ENCODE measurements around the gene LCN1.
"Not testable (repeated sequence)": the region's sequence is repeated elsewhere in the genome, so short reads cannot be mapped to it uniquely, and the experiment has no call there.

Gene LCN1

GRCh38 chr9:135504262-135505243 is 16.7 kb upstream of the LCN1 start:
- no peak for DNase-seq (ENCODE audit: low read depth)

DNA sequence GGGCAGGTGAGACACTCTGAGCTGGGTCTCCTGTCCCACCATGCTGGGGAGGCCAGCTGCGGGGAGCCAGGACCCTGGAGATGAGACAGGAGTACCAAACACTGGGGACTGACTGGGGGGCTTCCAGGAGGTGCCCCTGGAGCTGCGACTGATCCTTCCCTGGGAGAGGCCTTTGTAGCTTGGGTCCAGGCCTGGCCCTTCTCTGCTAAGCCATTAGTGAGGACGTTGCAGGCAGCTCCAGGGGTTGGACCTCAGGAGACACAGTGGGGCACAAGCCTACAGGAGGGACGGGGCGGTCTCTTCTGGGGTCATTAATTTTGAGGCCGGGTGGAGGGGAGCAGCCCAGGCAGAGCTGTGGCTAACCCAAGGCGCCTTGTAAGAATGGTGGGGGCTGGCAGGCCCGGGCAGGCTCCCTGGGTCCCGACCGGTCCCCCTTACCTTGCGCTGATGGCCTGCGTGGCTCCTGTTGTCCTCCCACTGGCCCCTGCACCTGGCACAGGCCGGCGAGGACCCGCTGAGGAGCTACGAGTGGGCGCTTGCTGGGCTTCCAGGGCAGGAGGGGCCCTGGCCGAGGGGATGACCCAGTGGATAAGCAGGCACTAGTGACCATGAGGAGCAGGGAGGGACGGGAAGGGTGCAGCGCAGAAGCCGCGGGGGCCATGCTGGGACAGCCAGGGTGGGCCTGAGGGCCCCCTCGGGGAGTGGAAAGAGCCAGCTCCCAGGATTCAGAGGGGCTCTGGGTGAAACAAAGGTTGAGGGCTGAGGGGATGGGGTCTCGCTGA is 15.6 kb upstream of the LCN1 start:
- DNase-seq (ENCODE audit: low read depth), result no peak

- no peak for DNase-seq (ENCODE audit: low read depth)
Observed at GRCh38 chr9:135506327-135507103, 14.7 kb upstream of the LCN1 start.

GRCh38 chr9:135507104-135508035 is 13.9 kb upstream of the LCN1 start:
- no peak for DNase-seq (ENCODE audit: low read depth)

- no peak for DNase-seq (ENCODE audit: low read depth)
Observed at GRCh38 chr9:135508211-135508820, 12.9 kb upstream of the LCN1 start.

GRCh38 chr9:135509458-135509857 is 11.8 kb upstream of the LCN1 start:
- DNase-seq (ENCODE audit: low read depth), result no peak

- no peak for DNase-seq (ENCODE audit: low read depth)
Observed at GRCh38 chr9:135512241-135512603, 9.0 kb upstream of the LCN1 start.

DNA sequence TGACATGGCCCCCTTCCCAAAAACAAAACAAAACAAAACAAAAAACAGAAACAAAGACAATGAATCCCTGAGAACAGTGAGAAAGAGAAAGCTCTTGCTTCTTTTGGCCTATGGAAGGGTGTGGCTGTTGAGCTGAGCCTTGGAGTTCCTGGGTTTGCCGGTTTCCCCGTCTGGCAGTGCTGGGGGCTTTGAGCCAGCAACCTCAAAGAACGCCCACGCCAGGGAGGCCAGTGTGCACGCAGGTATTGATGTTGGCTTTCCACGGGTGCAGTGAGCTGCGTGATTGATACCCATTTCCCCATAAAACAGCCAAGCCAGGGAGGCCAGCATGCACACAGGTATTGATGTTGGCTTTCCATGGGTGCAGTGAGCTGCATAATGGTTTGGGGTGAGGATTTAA is 8.3 kb upstream of the LCN1 start:
- DNase-seq (ENCODE audit: low read depth), result no peak

DNA sequence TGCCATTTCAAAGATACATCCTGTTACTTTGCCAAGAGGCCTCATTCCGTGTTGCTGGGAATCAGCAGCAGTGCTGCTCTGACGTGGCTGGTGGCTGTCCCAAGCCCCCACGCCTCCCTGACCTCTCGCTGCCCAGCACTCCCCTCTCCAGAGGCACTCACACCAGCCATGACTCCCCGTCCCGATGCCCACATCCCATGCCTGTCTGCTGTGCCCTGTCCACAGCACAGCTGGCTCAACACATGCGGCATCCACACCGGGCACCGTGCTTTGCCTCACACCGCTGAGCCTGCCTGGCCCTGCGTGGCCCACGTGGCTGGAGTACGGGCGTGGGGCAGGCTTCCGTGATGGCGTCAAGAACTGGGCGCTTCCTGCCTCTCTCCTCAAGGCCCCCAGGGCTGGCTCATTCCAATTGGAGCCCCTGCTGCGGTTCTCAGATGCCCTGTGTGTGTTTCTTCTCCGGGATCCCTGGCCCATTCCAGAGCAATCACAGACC is 7.8 kb upstream of the LCN1 start:
- DNase-seq (ENCODE audit: low read depth), result no peak

DNA sequence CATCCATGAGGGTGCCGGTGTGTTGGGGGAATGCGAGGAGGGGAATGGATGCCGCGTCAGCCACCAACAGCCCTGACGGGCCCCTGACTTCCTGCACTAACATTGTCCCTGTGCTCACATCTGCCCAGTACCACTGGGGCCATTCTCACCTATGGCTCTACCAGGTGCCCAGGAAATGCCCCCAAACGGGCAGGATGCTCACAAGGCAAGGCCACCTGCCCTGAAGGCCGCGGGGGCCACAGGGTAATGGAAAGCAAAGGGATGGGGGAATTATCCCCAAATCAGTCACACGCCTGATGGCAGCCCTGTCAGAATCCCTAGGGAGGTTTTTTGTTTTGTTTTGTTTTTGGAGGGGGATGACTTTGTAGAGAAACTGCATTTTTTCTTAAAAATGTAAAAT is 7.3 kb upstream of the LCN1 start:
- DNase-seq (ENCODE audit: low read depth), result not testable (repeated sequence)

GRCh38 chr9:135514342-135515082 is 6.7 kb upstream of the LCN1 start:
- no peak for DNase-seq (ENCODE audit: low read depth)

DNA sequence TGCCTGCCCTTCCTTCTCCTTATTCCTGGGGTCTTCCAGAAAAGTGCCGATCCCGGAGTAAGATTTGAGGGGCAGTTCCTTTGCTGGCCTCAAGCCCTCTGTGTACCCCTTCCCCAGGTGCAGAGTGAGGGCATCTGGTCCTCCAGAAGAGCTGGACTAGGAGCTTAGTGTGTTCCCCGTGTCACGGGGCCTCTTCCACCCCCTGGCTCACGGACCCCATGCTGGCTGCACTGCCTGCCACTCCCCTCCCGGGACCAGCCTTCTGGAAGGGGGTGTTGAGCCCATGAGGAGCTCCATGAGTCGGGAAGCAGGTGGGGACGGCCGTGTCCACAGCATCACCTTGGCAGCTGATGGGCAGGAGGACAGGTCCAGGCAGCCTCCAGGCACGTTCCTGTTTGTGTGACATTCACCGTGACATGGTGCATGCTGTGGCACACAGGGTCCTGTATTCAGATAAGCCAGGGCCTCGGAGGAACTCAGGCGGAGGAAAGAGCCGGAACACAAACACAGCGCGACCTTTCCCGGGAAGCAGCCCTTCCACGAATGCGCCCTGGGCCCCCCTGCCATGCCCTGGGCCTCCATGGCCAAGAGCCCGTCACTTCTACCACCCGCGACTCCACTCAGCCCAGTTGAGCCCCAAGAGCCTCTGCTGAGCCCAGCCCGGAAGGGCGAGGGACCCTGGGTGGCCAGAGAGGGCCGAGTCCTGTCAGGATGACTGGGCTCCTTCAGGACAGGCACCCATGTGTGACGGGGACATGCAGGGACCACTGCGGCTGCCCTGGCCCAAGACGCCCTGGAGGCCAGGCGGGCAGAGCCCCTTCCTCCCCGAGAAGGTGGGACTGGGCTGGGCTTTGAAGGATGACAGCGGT is 5.9 kb upstream of the LCN1 start:
- DNase-seq (ENCODE audit: low read depth), result no peak

DNA sequence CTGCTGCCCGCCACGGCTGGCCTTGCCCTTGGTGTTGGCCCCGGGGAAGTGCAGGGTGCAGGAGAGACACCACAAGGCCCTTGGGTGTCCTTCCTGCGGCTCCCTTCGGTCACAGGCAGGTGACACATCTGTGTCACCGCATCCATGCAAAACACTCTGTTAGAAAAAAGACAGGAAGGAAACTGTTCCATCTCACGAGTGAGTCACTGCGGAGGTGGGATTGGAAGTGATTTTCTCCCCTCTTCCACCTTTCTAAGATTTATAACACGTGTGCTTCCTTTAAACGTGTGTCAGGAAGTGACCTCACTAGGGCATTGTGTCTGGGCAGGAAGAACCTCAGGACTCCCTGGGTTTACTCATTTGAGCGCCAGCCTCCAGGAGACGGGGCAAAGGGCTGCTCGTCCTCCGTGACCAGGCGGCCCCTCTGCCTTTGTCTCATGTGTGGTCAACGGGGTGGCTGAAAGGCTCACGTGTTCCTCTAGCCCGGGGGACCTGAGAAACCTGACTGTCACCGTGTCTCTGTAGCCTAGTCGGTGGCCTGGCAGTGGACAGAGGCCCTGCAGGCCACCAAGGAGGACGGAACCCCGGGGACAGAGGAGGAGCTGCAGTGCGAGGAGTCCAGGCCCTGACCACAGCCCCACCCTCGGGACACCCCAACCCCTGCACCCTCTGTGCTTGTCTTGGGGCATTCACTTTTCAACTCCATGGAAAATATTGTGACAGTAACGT is 4.9 kb upstream of the LCN1 start:
- no peak for DNase-seq (ENCODE audit: low read depth)

DNA sequence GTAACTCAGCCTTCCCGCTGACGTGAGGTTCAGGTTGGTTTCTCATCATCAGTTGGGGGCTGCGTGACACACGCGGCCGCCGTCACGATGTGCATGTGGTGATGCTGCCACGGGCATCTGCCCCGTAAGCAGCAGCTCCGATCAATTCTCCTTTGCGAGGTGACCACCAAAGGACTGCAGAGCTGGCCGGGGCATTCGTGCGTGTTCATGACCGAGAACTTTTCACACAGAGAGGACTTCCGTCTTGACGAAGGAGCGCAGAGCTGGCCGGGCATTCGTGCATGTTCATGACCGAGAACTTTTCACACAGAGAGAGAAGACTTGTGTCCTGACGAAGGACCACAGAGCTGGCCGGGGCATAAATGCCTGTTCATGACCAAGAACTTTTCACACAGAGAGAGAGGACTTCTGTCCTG is 3.8 kb upstream of the LCN1 start:
- DNase-seq (ENCODE audit: low read depth), result no peak

DNA sequence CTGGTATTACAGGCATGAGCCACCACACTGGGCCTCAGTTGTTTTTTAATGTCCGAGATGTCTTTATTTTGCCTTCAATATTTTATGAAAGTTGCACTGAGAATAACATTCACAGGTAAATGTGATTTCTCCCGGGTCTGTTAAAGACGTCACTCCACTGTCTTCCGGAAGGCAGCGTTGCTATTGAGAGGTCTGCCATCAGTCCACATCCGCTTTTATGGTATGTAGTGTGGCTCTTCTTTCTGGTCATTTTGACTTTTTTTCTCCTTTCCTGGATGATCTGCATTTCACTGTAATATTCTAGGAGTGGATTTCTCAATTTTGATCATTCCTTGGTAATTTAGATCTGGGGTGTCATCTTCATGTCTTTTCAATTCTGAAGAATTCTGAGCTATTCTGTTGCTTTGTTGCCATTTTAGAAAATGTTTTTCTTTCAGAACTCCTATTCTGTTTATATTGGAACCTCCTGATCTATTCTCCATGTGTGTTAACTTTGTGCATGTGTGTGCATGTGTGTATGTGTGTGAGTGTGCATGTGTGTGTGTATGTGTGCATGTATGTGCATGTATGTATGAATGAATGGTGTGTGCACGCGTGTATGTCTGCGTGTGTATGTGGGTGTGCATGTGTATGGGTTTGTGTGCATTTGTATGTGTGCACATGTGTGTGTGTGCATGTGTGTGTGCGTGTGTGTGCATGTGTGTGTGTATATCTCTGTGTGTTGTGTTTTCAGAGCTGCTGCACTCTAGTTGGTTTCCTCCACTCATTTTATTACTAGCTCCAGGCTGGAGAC is 1.9 kb upstream of the LCN1 start:
- DNase-seq (ENCODE audit: low read depth), result no peak

DNA sequence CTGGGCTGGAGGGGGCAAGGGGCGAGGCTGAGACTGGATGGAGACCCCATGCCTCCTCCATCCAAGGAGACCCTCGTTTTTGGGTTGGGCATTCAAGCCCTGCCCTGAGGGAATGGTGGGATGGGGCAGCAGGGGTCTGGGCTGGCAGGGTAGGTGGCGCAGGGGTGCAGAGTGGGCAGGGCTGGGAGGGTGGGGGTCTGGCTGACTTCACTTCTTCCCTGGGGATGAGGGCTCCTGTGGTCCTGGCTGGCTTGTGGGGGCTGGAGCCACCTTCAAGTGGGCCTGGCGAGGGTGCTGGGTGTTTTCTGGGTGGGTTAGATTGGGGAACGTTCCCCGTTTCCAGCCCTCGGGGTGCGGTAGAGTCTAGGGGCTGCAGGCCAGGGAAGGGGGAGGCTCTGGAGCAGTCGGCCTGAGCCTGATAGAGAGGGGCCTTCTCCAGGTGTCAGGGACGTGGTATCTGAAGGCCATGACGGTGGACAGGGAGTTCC is 412 bp downstream of the LCN1 start:
- no peak for DNase-seq (ENCODE audit: low read depth)
